Hepatocyte (in vitro differentiated cells): Measurements from ENCODE around the gene CPTP.

Experiments
- EZH2 ChIP-seq: fragments of 200-600 bp; sonication (generic); IDR thresholded peaks from 2 replicates; pipeline ENCODE4 v1.6.1; 2016; ENCODE audit warnings: antibody characterized with exemption, mild to moderate bottlenecking, borderline replicate concordance
- EZH2phosphoT487 ChIP-seq: fragments of 200-600 bp; sonication (generic); IDR thresholded peaks from one replicate; pipeline ENCODE4 v1.6.1; 2018; ENCODE audit warnings: antibody characterized with exemption, mild to moderate bottlenecking, low read depth, moderate library complexity; ENCODE audit not compliant: unreplicated experiment, severe bottlenecking
- TF ChIP-seq, protein P1 (sequence below): fragments of 200-600 bp; sonication (generic); IDR thresholded peaks from 2 replicates; pipeline ENCODE4 v1.5.1; 2016; ENCODE audit warnings: antibody characterized with exemption, mild to moderate bottlenecking; ENCODE audit not compliant: poor library complexity

DNA sequence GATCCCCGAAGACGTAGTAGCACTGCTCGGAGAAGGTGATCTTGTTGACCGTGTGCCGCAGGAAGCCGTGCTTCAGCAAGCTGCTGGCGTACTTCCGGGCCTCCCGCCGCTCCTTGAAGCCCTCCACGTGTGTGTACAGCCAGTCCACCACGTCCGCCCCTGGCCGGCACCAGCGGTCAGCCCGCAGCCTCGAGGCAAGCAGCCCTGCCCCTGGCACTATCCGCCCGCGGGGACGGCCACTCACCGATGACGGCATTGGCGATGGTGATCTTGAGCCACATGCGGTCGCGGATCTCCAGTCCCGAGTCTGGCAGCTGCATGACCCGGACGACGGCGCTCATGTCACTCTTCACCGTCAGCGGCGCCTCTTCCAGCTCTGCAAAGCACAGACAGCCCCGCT lies 13.7 kb downstream of the CPTP start:
- TF ChIP-seq, protein P1, sequence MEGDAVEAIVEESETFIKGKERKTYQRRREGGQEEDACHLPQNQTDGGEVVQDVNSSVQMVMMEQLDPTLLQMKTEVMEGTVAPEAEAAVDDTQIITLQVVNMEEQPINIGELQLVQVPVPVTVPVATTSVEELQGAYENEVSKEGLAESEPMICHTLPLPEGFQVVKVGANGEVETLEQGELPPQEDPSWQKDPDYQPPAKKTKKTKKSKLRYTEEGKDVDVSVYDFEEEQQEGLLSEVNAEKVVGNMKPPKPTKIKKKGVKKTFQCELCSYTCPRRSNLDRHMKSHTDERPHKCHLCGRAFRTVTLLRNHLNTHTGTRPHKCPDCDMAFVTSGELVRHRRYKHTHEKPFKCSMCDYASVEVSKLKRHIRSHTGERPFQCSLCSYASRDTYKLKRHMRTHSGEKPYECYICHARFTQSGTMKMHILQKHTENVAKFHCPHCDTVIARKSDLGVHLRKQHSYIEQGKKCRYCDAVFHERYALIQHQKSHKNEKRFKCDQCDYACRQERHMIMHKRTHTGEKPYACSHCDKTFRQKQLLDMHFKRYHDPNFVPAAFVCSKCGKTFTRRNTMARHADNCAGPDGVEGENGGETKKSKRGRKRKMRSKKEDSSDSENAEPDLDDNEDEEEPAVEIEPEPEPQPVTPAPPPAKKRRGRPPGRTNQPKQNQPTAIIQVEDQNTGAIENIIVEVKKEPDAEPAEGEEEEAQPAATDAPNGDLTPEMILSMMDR: no peak
- TF ChIP-seq EZH2 (no peak), EZH2phosphoT487 (no peak)
